GM12875 (cell line): ENCODE results near the gene HTR6.

Experiments
- H3K4me3 ChIP-seq: one replicate; pipeline ENCODE4 v1.5.1; 2011; ENCODE audit warnings: low read depth, low read length, control low read depth
- TF ChIP-seq, protein P1 (sequence below): IDR thresholded peaks from 2 replicates; pipeline ENCODE4 v1.5.1; 2011; ENCODE audit warnings: low read depth, mild to moderate bottlenecking, control low read depth, inconsistent platforms, low read length, moderate library complexity, borderline replicate concordance; ENCODE audit not compliant: insufficient read depth

The HTR6 gene

GRCh38 chr1:19688041-19688842 is 23.6 kb downstream of the HTR6 start:
- TF ChIP-seq, protein P1, sequence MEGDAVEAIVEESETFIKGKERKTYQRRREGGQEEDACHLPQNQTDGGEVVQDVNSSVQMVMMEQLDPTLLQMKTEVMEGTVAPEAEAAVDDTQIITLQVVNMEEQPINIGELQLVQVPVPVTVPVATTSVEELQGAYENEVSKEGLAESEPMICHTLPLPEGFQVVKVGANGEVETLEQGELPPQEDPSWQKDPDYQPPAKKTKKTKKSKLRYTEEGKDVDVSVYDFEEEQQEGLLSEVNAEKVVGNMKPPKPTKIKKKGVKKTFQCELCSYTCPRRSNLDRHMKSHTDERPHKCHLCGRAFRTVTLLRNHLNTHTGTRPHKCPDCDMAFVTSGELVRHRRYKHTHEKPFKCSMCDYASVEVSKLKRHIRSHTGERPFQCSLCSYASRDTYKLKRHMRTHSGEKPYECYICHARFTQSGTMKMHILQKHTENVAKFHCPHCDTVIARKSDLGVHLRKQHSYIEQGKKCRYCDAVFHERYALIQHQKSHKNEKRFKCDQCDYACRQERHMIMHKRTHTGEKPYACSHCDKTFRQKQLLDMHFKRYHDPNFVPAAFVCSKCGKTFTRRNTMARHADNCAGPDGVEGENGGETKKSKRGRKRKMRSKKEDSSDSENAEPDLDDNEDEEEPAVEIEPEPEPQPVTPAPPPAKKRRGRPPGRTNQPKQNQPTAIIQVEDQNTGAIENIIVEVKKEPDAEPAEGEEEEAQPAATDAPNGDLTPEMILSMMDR: no peak
- H3K4me3 ChIP-seq: no peak overlapping the region

DNA sequence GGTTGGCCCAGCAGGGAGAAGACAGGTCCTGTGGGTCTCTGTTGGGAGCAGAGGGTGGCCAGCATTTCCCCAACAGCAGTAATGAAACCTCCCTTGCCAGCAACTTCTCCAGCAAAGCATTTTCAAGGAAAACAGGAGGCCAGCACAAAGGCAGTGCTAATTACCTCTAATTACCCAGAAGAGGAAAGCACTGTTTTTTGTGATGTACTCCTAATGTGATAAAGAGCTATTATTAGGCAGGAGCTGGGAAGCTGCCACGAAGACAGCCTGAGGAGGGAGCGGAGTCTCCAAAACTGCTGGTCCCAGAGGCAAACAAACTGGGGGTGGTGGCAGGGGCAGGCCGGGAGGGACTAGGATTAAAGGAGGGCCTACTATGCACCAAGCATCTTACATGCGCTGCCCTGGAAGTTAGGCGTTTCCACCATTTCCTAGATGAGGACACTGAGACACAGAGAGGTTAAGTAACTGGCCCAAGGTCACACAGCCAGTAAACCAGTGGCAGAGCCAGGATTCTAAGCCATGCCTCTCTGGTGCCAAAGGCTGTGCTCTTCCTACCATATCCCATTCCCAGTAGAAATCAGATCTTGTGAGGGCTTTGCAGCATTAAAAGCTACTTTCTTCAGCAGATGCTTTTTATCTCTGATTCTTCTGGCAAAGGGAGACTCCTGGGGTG is 24.5 kb downstream of the HTR6 start:
- H3K4me3 ChIP-seq: no peak overlapping the region

GRCh38 chr1:19689856-19690255 is 25.2 kb downstream of the HTR6 start:
- H3K4me3 ChIP-seq: no peak overlapping the region
- TF ChIP-seq, protein P1: no peak

More for the DNA sequence above, 24.5 kb downstream of the HTR6 start:
- TF ChIP-seq, protein P1: no peak

DNA sequence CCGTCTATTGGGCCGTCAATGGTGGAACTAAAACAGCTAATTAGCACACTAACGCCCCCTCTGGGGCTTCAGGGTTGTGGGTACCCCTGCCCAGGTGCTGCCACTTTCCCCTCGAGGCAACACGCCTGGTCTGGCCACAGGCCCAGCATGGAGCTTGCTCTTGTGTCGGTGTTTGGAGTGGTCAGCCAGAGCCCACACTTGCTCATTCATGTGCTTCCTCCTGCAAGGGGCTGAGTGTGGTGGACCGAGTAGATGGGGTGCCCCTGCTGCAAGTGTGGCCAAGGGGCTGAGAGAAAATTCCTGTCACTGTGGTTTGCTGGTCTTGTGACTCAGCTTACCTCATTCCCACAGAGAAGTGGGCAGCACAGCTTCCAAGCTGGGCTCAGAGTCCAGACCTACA is 25.7 kb downstream of the HTR6 start:
- no peak overlapping the region for H3K4me3 ChIP-seq
- TF ChIP-seq, protein P1: no peak

GRCh38 chr1:19694298-19694697 is 29.6 kb downstream of the HTR6 start:
- TF ChIP-seq, protein P1: no peak
- H3K4me3 ChIP-seq: no peak overlapping the region

DNA sequence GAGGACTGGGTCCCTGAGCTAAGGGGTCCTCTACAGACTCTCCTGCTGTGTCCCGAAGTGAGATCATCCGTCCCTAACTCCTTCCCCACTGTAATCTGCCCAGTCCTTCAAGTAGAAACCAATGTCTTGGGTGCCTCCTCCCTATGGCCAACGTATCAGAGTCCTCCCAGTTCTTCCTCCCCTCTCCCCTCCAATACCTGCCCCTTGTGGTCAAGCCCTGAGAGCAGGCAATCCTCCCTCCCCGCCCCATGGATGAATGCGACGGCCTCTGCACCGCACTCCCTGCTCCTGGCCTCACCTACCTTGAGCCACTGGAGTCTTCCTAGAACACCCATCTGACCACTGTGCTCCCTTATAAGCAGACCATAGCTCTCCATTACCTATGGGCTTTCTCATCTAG is 31.1 kb downstream of the HTR6 start:
- H3K4me3 ChIP-seq: no peak overlapping the region
- TF ChIP-seq, protein P1: no peak

- H3K4me3 ChIP-seq: no peak overlapping the region
- TF ChIP-seq, protein P1: no peak
Measured at GRCh38 chr1:19696820-19697219, 32.1 kb downstream of the HTR6 start.
